Epithelial cell of esophagus (primary cell): ENCODE data around the gene RARB.

ENCODE experiments used
- DNase-seq: peaks from one replicate; pipeline ENCODE4 v3.0.0; 2010; ENCODE audit warnings: low read depth
- H3K4me3 ChIP-seq: 2 replicates; pipeline ENCODE4 v1.5.1; 2011; ENCODE audit warnings: mild to moderate bottlenecking, low read length, control low read depth
- CTCF ChIP-seq: IDR thresholded peaks from 2 replicates; pipeline ENCODE4 v1.5.1; 2011; ENCODE audit warnings: low read depth, mild to moderate bottlenecking, low read length, control low read depth, inconsistent platforms; ENCODE audit not compliant: insufficient read depth; ENCODE audit errors: missing control alignments

RARB gene

GRCh38 chr3:25510797-25511196, 82.7 kb downstream of the RARB start:
- no peak for TF ChIP-seq CTCF

GRCh38 chr3:25511972-25512721, 84.1 kb downstream of the RARB start:
- DNase-seq = no peak
- TF ChIP-seq CTCF = no peak
- no peak overlapping the region for H3K4me3 ChIP-seq

More at GRCh38 chr3:25510797-25511196, 82.7 kb downstream of the RARB start:
- DNase-seq = no peak
- H3K4me3 ChIP-seq = no peak overlapping the region

- H3K4me3 ChIP-seq = no peak overlapping the region
- TF ChIP-seq CTCF = no peak
- no peak for DNase-seq
Measured at GRCh38 chr3:25513642-25514266, 85.7 kb downstream of the RARB start.

- H3K4me3 ChIP-seq = no peak overlapping the region
- no peak for DNase-seq
- TF ChIP-seq CTCF = no peak
Measured at GRCh38 chr3:25515171-25515570, 87.1 kb downstream of the RARB start.

GRCh38 chr3:25520926-25521559, 93.0 kb downstream of the RARB start:
- no peak for TF ChIP-seq CTCF
- no peak overlapping the region for H3K4me3 ChIP-seq
- no peak for DNase-seq

GRCh38 chr3:25527336-25527735, 99.3 kb downstream of the RARB start:
- DNase-seq = no peak
- no peak overlapping the region for H3K4me3 ChIP-seq
- TF ChIP-seq CTCF = no peak
